Stromal cell of bone marrow (primary cell): Measurements from ENCODE around the gene MAPRE2.

Experiments
- DNase-seq: peaks from one replicate; pipeline ENCODE4 v3.0.0-alpha.2; 2012; ENCODE audit warnings: low read depth

Gene MAPRE2

GRCh38 chr18:35038029-35038428, 3.2 kb upstream of the MAPRE2 start:
- DNase-seq: no peak

- DNase-seq: no peak
Measured at GRCh38 chr18:35038881-35039491, 2.2 kb upstream of the MAPRE2 start.

GRCh38 chr18:35040638-35040987, 600 bp upstream of the MAPRE2 start:
- no peak for DNase-seq

GRCh38 chr18:35041815-35042387, 688 bp downstream of the MAPRE2 start:
- DNase-seq: no peak

- DNase-seq: no peak
Measured at GRCh38 chr18:35042389-35043071, 1.3 kb downstream of the MAPRE2 start.

GRCh38 chr18:35043207-35043606, 2.0 kb downstream of the MAPRE2 start:
- DNase-seq: no peak

- DNase-seq: no peak
Measured at GRCh38 chr18:35045121-35045520, 3.9 kb downstream of the MAPRE2 start.

GRCh38 chr18:35045806-35046205, 4.6 kb downstream of the MAPRE2 start:
- no peak for DNase-seq

GRCh38 chr18:35047697-35048292, 6.6 kb downstream of the MAPRE2 start:
- DNase-seq: no peak

GRCh38 chr18:35049111-35050027, 8.2 kb downstream of the MAPRE2 start:
- no peak for DNase-seq

- no peak for DNase-seq
Measured at GRCh38 chr18:35050028-35050546, 8.9 kb downstream of the MAPRE2 start.

GRCh38 chr18:35050705-35051195, 9.5 kb downstream of the MAPRE2 start:
- DNase-seq: no peak

- no peak for DNase-seq
Measured at GRCh38 chr18:35051641-35052377, 10.6 kb downstream of the MAPRE2 start.

- no peak for DNase-seq
Measured at GRCh38 chr18:35054401-35054800, 13.2 kb downstream of the MAPRE2 start.

- DNase-seq: no peak
Measured at GRCh38 chr18:35055105-35055504, 13.9 kb downstream of the MAPRE2 start.

- DNase-seq: no peak
Measured at GRCh38 chr18:35055726-35056125, 14.5 kb downstream of the MAPRE2 start.

- no peak for DNase-seq
Measured at GRCh38 chr18:35059280-35059927, 18.2 kb downstream of the MAPRE2 start.

- DNase-seq: no peak
Measured at GRCh38 chr18:35060122-35060815, 19.1 kb downstream of the MAPRE2 start.

- no peak for DNase-seq
Measured at GRCh38 chr18:35061336-35061735, 20.1 kb downstream of the MAPRE2 start.

GRCh38 chr18:35061804-35062203, 20.6 kb downstream of the MAPRE2 start:
- DNase-seq: no peak
